ENCODE results near the gene DAP.

DAP gene

GRCh38 chr5:10688651-10689171 is 72.3 kb downstream of the DAP start:
- no peak for DNase-seq

- DNase-seq: no peak
Measured at GRCh38 chr5:10686890-10687289, 74.1 kb downstream of the DAP start.

GRCh38 chr5:10685115-10685521 is 75.9 kb downstream of the DAP start:
- DNase-seq: no peak

- DNase-seq: no peak
Measured at GRCh38 chr5:10684303-10685086, 76.5 kb downstream of the DAP start.

GRCh38 chr5:10682801-10683525 is 78.1 kb downstream of the DAP start:
- DNase-seq: no peak

- no peak for DNase-seq
Measured at GRCh38 chr5:10681731-10682679, 79.0 kb downstream of the DAP start.

GRCh38 chr5:10680876-10681481 is 80.1 kb downstream of the DAP start:
- DNase-seq: no peak

GRCh38 chr5:10679336-10679988 is 81.6 kb downstream of the DAP start:
- DNase-seq: no peak

GRCh38 chr5:10678244-10678643 is 82.8 kb downstream of the DAP start:
- DNase-seq: no peak

- DNase-seq: no peak
Measured at GRCh38 chr5:10677533-10677932, 83.5 kb downstream of the DAP start.

- DNase-seq: no peak
Measured at GRCh38 chr5:10676946-10677345, 84.1 kb downstream of the DAP start.

GRCh38 chr5:10676224-10676623 is 84.8 kb downstream of the DAP start:
- no peak for DNase-seq

- DNase-seq: no peak
Measured at GRCh38 chr5:10675177-10675700, 85.8 kb downstream of the DAP start.

- no peak for DNase-seq
Measured at GRCh38 chr5:10674582-10674981, 86.5 kb downstream of the DAP start.

GRCh38 chr5:10674096-10674495 is 86.9 kb downstream of the DAP start:
- DNase-seq: no peak

GRCh38 chr5:10673407-10673806 is 87.6 kb downstream of the DAP start:
- DNase-seq: no peak

- DNase-seq: no peak
Measured at GRCh38 chr5:10673017-10673389, 88.0 kb downstream of the DAP start.

GRCh38 chr5:10672146-10673016 is 88.7 kb downstream of the DAP start:
- DNase-seq: no peak

- DNase-seq: no peak
Measured at GRCh38 chr5:10671041-10672008, 89.7 kb downstream of the DAP start.

GRCh38 chr5:10669983-10670382 is 91.1 kb downstream of the DAP start:
- DNase-seq: no peak
